Measurements from ENCODE around the gene JMJD8. TPM values are rescaled to one million over a fixed set of nuclear protein-coding genes. Genes with fewer than 3 reads are reported as not detected.

The JMJD8 gene
- total and polyA plus RNA-seq, 9 of the 15 experiments (the other 6 are each of a cell fraction or from before 2014, with no cell fraction given), result 1.2 to 50.6 (median 29.3) TPM

Other genes with a start within 250 kb of the JMJD8 start
Only the 7 nearest of the 23 such genes appear.
- gene WDR90, start 35.0 kb downstream of the JMJD8 start, total RNA-seq (2014; rRNA removed), result 4.9 and 6.5 TPM in 2 replicates
- 0.80 and 1.3 TPM in 2 replicates for gene WDR90, start 35.0 kb downstream of the JMJD8 start, total RNA-seq (2014; rRNA removed; fragmentation: Illumina TruSeq; extraction: Trizol)
- 3.0 and 3.3 TPM in 2 replicates for gene WDR90, start 35.0 kb downstream of the JMJD8 start, total RNA-seq (2015; rRNA removed; fragmentation: Illumina TruSeq; extraction: Trizol)
- gene WDR90, start 35.0 kb downstream of the JMJD8 start, total RNA-seq (2021), result 10.0 and 12.6 TPM in 2 replicates
- gene WDR90, start 35.0 kb downstream of the JMJD8 start, polyA plus RNA-seq (2011; rRNA removed), result 5.7 and 9.4 TPM in 2 replicates
- gene WDR90, start 35.0 kb downstream of the JMJD8 start, polyA plus RNA-seq (2014; fragmentation: Illumina TruSeq; extraction: Trizol), result 1.4 and 4.3 TPM in 2 replicates
- gene WDR90, start 35.0 kb downstream of the JMJD8 start, polyA plus RNA-seq (2014; fragmentation: Nextera tagmentation; extraction: Ambion mirVana), result under 1 TPM; 0.44 to 0.46 TPM
- gene WDR90, start 35.0 kb downstream of the JMJD8 start, polyA plus RNA-seq (2014; rRNA removed), result 8.1 and 10.6 TPM in 2 replicates
- 116 and 158 TPM in 2 replicates for gene RHOT2, start 16.2 kb downstream of the JMJD8 start, total RNA-seq (2014; rRNA removed)
- 18.6 and 26.7 TPM in 2 replicates for gene RHOT2, start 16.2 kb downstream of the JMJD8 start, total RNA-seq (2014; rRNA removed; fragmentation: Illumina TruSeq; extraction: Trizol)
- 83.6 and 87.9 TPM in 2 replicates for gene RHOT2, start 16.2 kb downstream of the JMJD8 start, total RNA-seq (2015; rRNA removed; fragmentation: Illumina TruSeq; extraction: Trizol)
- 267 TPM in 2 replicates for gene RHOT2, start 16.2 kb downstream of the JMJD8 start, total RNA-seq (2021)
- 118 and 173 TPM in 2 replicates for gene RHOT2, start 16.2 kb downstream of the JMJD8 start, polyA plus RNA-seq (2011; rRNA removed)
- 112 and 139 TPM in 2 replicates for gene RHOT2, start 16.2 kb downstream of the JMJD8 start, polyA plus RNA-seq (2014; fragmentation: Illumina TruSeq; extraction: Trizol)
- gene RHOT2, start 16.2 kb downstream of the JMJD8 start, polyA plus RNA-seq (2014; fragmentation: Nextera tagmentation; extraction: Ambion mirVana), result 1 to 10 TPM; 5.0 to 6.8 TPM
- gene RHOT2, start 16.2 kb downstream of the JMJD8 start, polyA plus RNA-seq (2014; rRNA removed), result 373 and 378 TPM in 2 replicates
- 2.7 and 3.9 TPM in 2 replicates for gene RHBDL1, start 8.7 kb downstream of the JMJD8 start, total RNA-seq (2014; rRNA removed)
- gene RHBDL1, start 8.7 kb downstream of the JMJD8 start, total RNA-seq (2014; rRNA removed; fragmentation: Illumina TruSeq; extraction: Trizol), result 0.11 TPM in 1 of 2 replicates, not detected in the other
- gene RHBDL1, start 8.7 kb downstream of the JMJD8 start, total RNA-seq (2015; rRNA removed; fragmentation: Illumina TruSeq; extraction: Trizol), result 0.79 and 0.94 TPM in 2 replicates
- gene RHBDL1, start 8.7 kb downstream of the JMJD8 start, total RNA-seq (2021), result 3.6 and 4.0 TPM in 2 replicates
- 1.7 and 3.5 TPM in 2 replicates for gene RHBDL1, start 8.7 kb downstream of the JMJD8 start, polyA plus RNA-seq (2011; rRNA removed)
- 0.55 and 1.1 TPM in 2 replicates for gene RHBDL1, start 8.7 kb downstream of the JMJD8 start, polyA plus RNA-seq (2014; fragmentation: Illumina TruSeq; extraction: Trizol)
- under 1 TPM in 1 of 2 experiments, not detected in 1; 0.03 TPM for gene RHBDL1, start 8.7 kb downstream of the JMJD8 start, polyA plus RNA-seq (2014; fragmentation: Nextera tagmentation; extraction: Ambion mirVana)
- gene RHBDL1, start 8.7 kb downstream of the JMJD8 start, polyA plus RNA-seq (2014; rRNA removed), result 3.4 and 5.6 TPM in 2 replicates
- gene STUB1, start 3.9 kb downstream of the JMJD8 start, total RNA-seq (2014; rRNA removed), result 251 and 276 TPM in 2 replicates
- 65.4 and 88.2 TPM in 2 replicates for gene STUB1, start 3.9 kb downstream of the JMJD8 start, total RNA-seq (2014; rRNA removed; fragmentation: Illumina TruSeq; extraction: Trizol)
- gene STUB1, start 3.9 kb downstream of the JMJD8 start, total RNA-seq (2015; rRNA removed; fragmentation: Illumina TruSeq; extraction: Trizol), result 147 and 168 TPM in 2 replicates
- gene STUB1, start 3.9 kb downstream of the JMJD8 start, total RNA-seq (2021), result 191 and 213 TPM in 2 replicates
- 114 TPM in 2 replicates for gene STUB1, start 3.9 kb downstream of the JMJD8 start, polyA plus RNA-seq (2011; rRNA removed)
- 152 and 188 TPM in 2 replicates for gene STUB1, start 3.9 kb downstream of the JMJD8 start, polyA plus RNA-seq (2014; fragmentation: Illumina TruSeq; extraction: Trizol)
- gene STUB1, start 3.9 kb downstream of the JMJD8 start, polyA plus RNA-seq (2014; fragmentation: Nextera tagmentation; extraction: Ambion mirVana), result 10 to 100 TPM; 10.6 to 27.7 TPM
- gene STUB1, start 3.9 kb downstream of the JMJD8 start, polyA plus RNA-seq (2014; rRNA removed), result 193 and 200 TPM in 2 replicates
- 4.8 and 5.3 TPM in 2 replicates for gene WDR24, start 6.1 kb upstream of the JMJD8 start, total RNA-seq (2014; rRNA removed)
- gene WDR24, start 6.1 kb upstream of the JMJD8 start, total RNA-seq (2014; rRNA removed; fragmentation: Illumina TruSeq; extraction: Trizol), result 0.70 and 1.2 TPM in 2 replicates
- 3.4 and 5.1 TPM in 2 replicates for gene WDR24, start 6.1 kb upstream of the JMJD8 start, total RNA-seq (2015; rRNA removed; fragmentation: Illumina TruSeq; extraction: Trizol)
- gene WDR24, start 6.1 kb upstream of the JMJD8 start, total RNA-seq (2021), result 23.3 and 25.4 TPM in 2 replicates
- gene WDR24, start 6.1 kb upstream of the JMJD8 start, polyA plus RNA-seq (2011; rRNA removed), result 3.3 and 6.7 TPM in 2 replicates
- 5.5 and 10.2 TPM in 2 replicates for gene WDR24, start 6.1 kb upstream of the JMJD8 start, polyA plus RNA-seq (2014; fragmentation: Illumina TruSeq; extraction: Trizol)
- under 1 TPM; 0.08 to 0.11 TPM for gene WDR24, start 6.1 kb upstream of the JMJD8 start, polyA plus RNA-seq (2014; fragmentation: Nextera tagmentation; extraction: Ambion mirVana)
- gene WDR24, start 6.1 kb upstream of the JMJD8 start, polyA plus RNA-seq (2014; rRNA removed), result 12.2 and 12.5 TPM in 2 replicates
- 2.2 and 2.7 TPM in 2 replicates for gene FBXL16, start 21.5 kb upstream of the JMJD8 start, total RNA-seq (2014; rRNA removed)
- 0.54 and 1.4 TPM in 2 replicates for gene FBXL16, start 21.5 kb upstream of the JMJD8 start, total RNA-seq (2014; rRNA removed; fragmentation: Illumina TruSeq; extraction: Trizol)
- gene FBXL16, start 21.5 kb upstream of the JMJD8 start, total RNA-seq (2015; rRNA removed; fragmentation: Illumina TruSeq; extraction: Trizol), result 0.41 and 0.47 TPM in 2 replicates
- 6.0 and 8.2 TPM in 2 replicates for gene FBXL16, start 21.5 kb upstream of the JMJD8 start, total RNA-seq (2021)
- gene FBXL16, start 21.5 kb upstream of the JMJD8 start, polyA plus RNA-seq (2011; rRNA removed), result 1.7 and 3.0 TPM in 2 replicates
- 1.9 and 25.4 TPM in 2 replicates for gene FBXL16, start 21.5 kb upstream of the JMJD8 start, polyA plus RNA-seq (2014; fragmentation: Illumina TruSeq; extraction: Trizol)
- under 1 TPM; 0.21 to 0.37 TPM for gene FBXL16, start 21.5 kb upstream of the JMJD8 start, polyA plus RNA-seq (2014; fragmentation: Nextera tagmentation; extraction: Ambion mirVana)
- gene FBXL16, start 21.5 kb upstream of the JMJD8 start, polyA plus RNA-seq (2014; rRNA removed), result 3.1 and 3.3 TPM in 2 replicates
- 89.8 and 111 TPM in 2 replicates for gene METRN, start 30.8 kb upstream of the JMJD8 start, total RNA-seq (2014; rRNA removed)
- gene METRN, start 30.8 kb upstream of the JMJD8 start, total RNA-seq (2014; rRNA removed; fragmentation: Illumina TruSeq; extraction: Trizol), result 1.0 and 2.0 TPM in 2 replicates
- 17.7 and 23.9 TPM in 2 replicates for gene METRN, start 30.8 kb upstream of the JMJD8 start, total RNA-seq (2015; rRNA removed; fragmentation: Illumina TruSeq; extraction: Trizol)
- 73.5 and 79.2 TPM in 2 replicates for gene METRN, start 30.8 kb upstream of the JMJD8 start, total RNA-seq (2021)
- 15.4 and 33.4 TPM in 2 replicates for gene METRN, start 30.8 kb upstream of the JMJD8 start, polyA plus RNA-seq (2011; rRNA removed)
- 3.0 and 8.7 TPM in 2 replicates for gene METRN, start 30.8 kb upstream of the JMJD8 start, polyA plus RNA-seq (2014; fragmentation: Illumina TruSeq; extraction: Trizol)
- 1 to 10 TPM in 1 of 2 experiments, under 1 TPM in 1; 0.20 to 1.2 TPM for gene METRN, start 30.8 kb upstream of the JMJD8 start, polyA plus RNA-seq (2014; fragmentation: Nextera tagmentation; extraction: Ambion mirVana)
- gene METRN, start 30.8 kb upstream of the JMJD8 start, polyA plus RNA-seq (2014; rRNA removed), result 73.3 and 90.1 TPM in 2 replicates

Measured in K562 (cell line).